NCI-H146 treated with DMSO at 0.1 percent for 48 hours (cell line): ENCODE results near the gene UGGT2.
"Not testable (repeated sequence)": the region's sequence is repeated elsewhere in the genome, so short reads cannot be mapped to it uniquely, and the experiment has no call there.

ENCODE experiments used
- DNase-seq: peaks from one replicate; lab custom pipeline; 2025; ENCODE audit not compliant: unreplicated experiment; lab: John Stamatoyannopoulos, UW

UGGT2 gene

GRCh38 chr13:95809429-95809828 is 243.8 kb downstream of the UGGT2 start:
- no peak for DNase-seq

- DNase-seq: no peak
Observed at GRCh38 chr13:95805921-95806320, 247.3 kb downstream of the UGGT2 start.

- DNase-seq: no peak
Observed at GRCh38 chr13:95801825-95802224, 251.4 kb downstream of the UGGT2 start.

- no peak for DNase-seq
Observed at GRCh38 chr13:95800436-95800835, 252.8 kb downstream of the UGGT2 start.

GRCh38 chr13:95797016-95797415 is 256.2 kb downstream of the UGGT2 start:
- DNase-seq: no peak

- DNase-seq: no peak
Observed at GRCh38 chr13:95793781-95794180, 259.4 kb downstream of the UGGT2 start.

GRCh38 chr13:95793018-95793555 is 260.1 kb downstream of the UGGT2 start:
- no peak for DNase-seq

GRCh38 chr13:95791084-95791722 is 262.0 kb downstream of the UGGT2 start:
- DNase-seq: no peak

GRCh38 chr13:95789315-95789714 is 263.9 kb downstream of the UGGT2 start:
- DNase-seq: not testable (repeated sequence)

- no peak for DNase-seq
Observed at GRCh38 chr13:95788100-95788463, 265.1 kb downstream of the UGGT2 start.

GRCh38 chr13:95787356-95788099 is 265.7 kb downstream of the UGGT2 start:
- DNase-seq: no peak

GRCh38 chr13:95784900-95785290 is 268.3 kb downstream of the UGGT2 start:
- no peak for DNase-seq

GRCh38 chr13:95784161-95784899 is 268.9 kb downstream of the UGGT2 start:
- DNase-seq: no peak

- no peak for DNase-seq
Observed at GRCh38 chr13:95783747-95784146, 269.5 kb downstream of the UGGT2 start.

- not testable (repeated sequence) for DNase-seq
Observed at GRCh38 chr13:95781940-95782339, 271.3 kb downstream of the UGGT2 start.

- no peak for DNase-seq
Observed at GRCh38 chr13:95781016-95781415, 272.2 kb downstream of the UGGT2 start.

GRCh38 chr13:95779522-95779921 is 273.7 kb downstream of the UGGT2 start:
- no peak for DNase-seq

GRCh38 chr13:95771905-95772304 is 281.3 kb downstream of the UGGT2 start:
- no peak for DNase-seq

- DNase-seq: no peak
Observed at GRCh38 chr13:95763601-95764000, 289.6 kb downstream of the UGGT2 start.

GRCh38 chr13:95762626-95763025 is 290.6 kb downstream of the UGGT2 start:
- not testable (repeated sequence) for DNase-seq

GRCh38 chr13:95756072-95756471 is 297.1 kb downstream of the UGGT2 start:
- no peak for DNase-seq

- DNase-seq: no peak
Observed at GRCh38 chr13:95754069-95754468, 299.1 kb downstream of the UGGT2 start.
